Measurements from ENCODE around the gene DSCAML1. TPM values are rescaled to one million over a fixed set of nuclear protein-coding genes. Genes with fewer than 3 reads are reported as not detected.
"Not testable (repeated sequence)": the region's sequence is repeated elsewhere in the genome, so short reads cannot be mapped to it uniquely, and the experiment has no call there.

The DSCAML1 gene
- total RNA-seq, 1 donor from 2014 or later = not detected

- Histone ChIP-seq H3K9me3 (peaks cover 0 to 3% of the 10 kb centered on the region in 2 donors), H3K4me3 (no peak overlapping the region), H3K36me3 (no peaks in the 10 kb centered on the region), H3K27me3 (no peaks in the 10 kb centered on the region), H3K4me1 (no peaks in the 10 kb centered on the region), H3K27ac (no peak overlapping the region)
- no peak for DNase-seq (ENCODE audit: low spot score in 2 of 2)
- intact Hi-C loops (cut with DNase I) = no loop called here
- TF ChIP-seq CTCF (IDR thresholded peaks at IDR 0.05) = no peak
Observed at GRCh38 chr11:117457835-117458234, 339.2 kb downstream of the DSCAML1 start.

- intact Hi-C loops (cut with DNase I) = no loop called here
- DNase-seq (ENCODE audit: low spot score in 2 of 2) = no peak
- H3K9me3 ChIP-seq = peaks cover 0 to 3% of the 10 kb centered on the region in 2 donors
- no peaks in the 10 kb centered on the region for H3K4me1 ChIP-seq
- no peaks in the 10 kb centered on the region for H3K36me3 ChIP-seq
- no peak for TF ChIP-seq CTCF (IDR thresholded peaks at IDR 0.05)
- H3K27me3 ChIP-seq = no peaks in the 10 kb centered on the region
- H3K27ac ChIP-seq = no peak overlapping the region
- no peak overlapping the region for H3K4me3 ChIP-seq
Observed at GRCh38 chr11:117457031-117457785, 339.8 kb downstream of the DSCAML1 start.

- intact Hi-C loops (cut with DNase I); H3K27ac ChIP-seq; H3K4me1 ChIP-seq; H3K27me3 ChIP-seq; H3K9me3 ChIP-seq; DNase-seq (ENCODE audit: low spot score in 2 of 2); H3K4me3 ChIP-seq; H3K36me3 ChIP-seq: not testable (repeated sequence)
Observed at GRCh38 chr11:117456721-117457029, 340.3 kb downstream of the DSCAML1 start.

- intact Hi-C loops (cut with DNase I) = no loop called here
- H3K27me3 ChIP-seq = no peaks in the 10 kb centered on the region
- DNase-seq (ENCODE audit: low spot score in 2 of 2) = no peak
- H3K27ac ChIP-seq = no peak overlapping the region
- H3K4me3 ChIP-seq = no peak overlapping the region
- no peak for TF ChIP-seq CTCF (IDR thresholded peaks at IDR 0.05)
- no peaks in the 10 kb centered on the region for H3K4me1 ChIP-seq
- peaks cover 0 to 3% of the 10 kb centered on the region in 2 donors for H3K9me3 ChIP-seq
- H3K36me3 ChIP-seq = no peaks in the 10 kb centered on the region
Observed at GRCh38 chr11:117456027-117456720, 340.8 kb downstream of the DSCAML1 start.

- intact Hi-C loops (cut with DNase I) = no loop called here
- no peak for TF ChIP-seq CTCF (IDR thresholded peaks at IDR 0.05)
- Histone ChIP-seq H3K4me3 (no peak overlapping the region), H3K9me3 (peaks cover 0 to 3% of the 10 kb centered on the region in 2 donors), H3K4me1 (no peaks in the 10 kb centered on the region), H3K36me3 (no peaks in the 10 kb centered on the region), H3K27me3 (no peaks in the 10 kb centered on the region), H3K27ac (no peak overlapping the region)
- no peak for DNase-seq (ENCODE audit: low spot score in 2 of 2)
Observed at GRCh38 chr11:117454564-117454917, 342.5 kb downstream of the DSCAML1 start.

GRCh38 chr11:117453886-117454563, 343.0 kb downstream of the DSCAML1 start:
- intact Hi-C loops (cut with DNase I) = no loop called here
- DNase-seq (ENCODE audit: low spot score in 2 of 2) = no peak

More at GRCh38 chr11:117453886-117454563, 343.0 kb downstream of the DSCAML1 start:
- H3K4me3 ChIP-seq = no peak overlapping the region
- H3K36me3 ChIP-seq = no peaks in the 10 kb centered on the region
- H3K27ac ChIP-seq = no peak overlapping the region
- H3K4me1 ChIP-seq = no peaks in the 10 kb centered on the region
- no peaks in the 10 kb centered on the region for H3K27me3 ChIP-seq
- no peak for TF ChIP-seq CTCF (IDR thresholded peaks at IDR 0.05)
- peaks cover 0 to 3% of the 10 kb centered on the region in 2 donors for H3K9me3 ChIP-seq

Measured in ascending aorta (tissue), 2 donors.